Caki2 (cell line): ENCODE measurements around the gene RIMS4. TPM values are rescaled to one million over a fixed set of nuclear protein-coding genes. Genes with fewer than 3 reads are reported as not detected.
A peak's percentile ranks its signal among the peaks of the same experiment; 100 is the strongest.

Experiments
- DNase-seq: peaks from one replicate; pipeline ENCODE4 v3.0.0-alpha.2; 2015; ENCODE audit warnings: low read depth
- in situ Hi-C: cut with HindIII; loops from 2 replicates; pipeline ENCODE4 v1.10.0; 2016; ENCODE audit warnings: low sequenced_read_pairs, low pct_unique_long_range_greater_than_20kb, mixed read lengths
- total RNA-seq: library from RNA; depleted of rRNA; stranded (reverse); fragments of >200 nt; shearing (Covaris generic); gene quantifications from 2 replicates; pipeline ENCODE4 v1.2.3, GENCODE V29; 2014; ENCODE audit warnings: low replicate concordance

Gene RIMS4
- total RNA-seq, 1 experiment from 2014 or later: not detected

- no peak for DNase-seq
- in situ Hi-C loops: no loop called here
These were observed 60.1 kb downstream of the RIMS4 start for GRCh38 chr20:44750081-44750805.

- DNase-seq: no peak
- in situ Hi-C loops: no loop called here
These were observed 62.4 kb downstream of the RIMS4 start for GRCh38 chr20:44748005-44748370.

- in situ Hi-C loops: no loop called here
These were observed 63.0 kb downstream of the RIMS4 start for GRCh38 chr20:44747166-44748004.

GRCh38 chr20:44746367-44747165, 63.8 kb downstream of the RIMS4 start:
- in situ Hi-C loops: no loop called here
- DNase-seq: no peak

More at GRCh38 chr20:44747166-44748004, 63.0 kb downstream of the RIMS4 start:
- peak; percentile 86 for DNase-seq

GRCh38 chr20:44745598-44746366, 64.6 kb downstream of the RIMS4 start, which contains the start of gene KCNK15:
Gene KCNK15, plus strand, starts transcription at chr20:44745865. Its CDS starts 46 bp downstream, at chr20:44745911.
- in situ Hi-C loops: no loop called here
- no peak for DNase-seq

- in situ Hi-C loops: no loop called here
- no peak for DNase-seq
These were observed 65.2 kb downstream of the RIMS4 start for GRCh38 chr20:44745122-44745597.

- in situ Hi-C loops: no loop called here
- no peak for DNase-seq
These were observed 66.3 kb downstream of the RIMS4 start for GRCh38 chr20:44743916-44744655.

- in situ Hi-C loops: no loop called here
- DNase-seq: no peak
These were observed 67.2 kb downstream of the RIMS4 start for GRCh38 chr20:44743080-44743701.

- in situ Hi-C loops: no loop called here
- no peak for DNase-seq
These were observed 67.9 kb downstream of the RIMS4 start for GRCh38 chr20:44742304-44743079.

- in situ Hi-C loops: loop anchor here (10.0 kb wide), 1 partner anchor 125 kb away; no protein-coding TSS in a partner anchor
- no peak for DNase-seq
These were observed 70.4 kb downstream of the RIMS4 start for GRCh38 chr20:44739942-44740341.

- in situ Hi-C loops: loop anchor here (10.0 kb wide), 1 partner anchor 126 kb away; no protein-coding TSS in a partner anchor
- DNase-seq: peak; percentile 83
These were observed 71.4 kb downstream of the RIMS4 start for GRCh38 chr20:44738813-44739477.

GRCh38 chr20:44737116-44737515, 73.2 kb downstream of the RIMS4 start:
- in situ Hi-C loops: loop anchor here (10.0 kb wide), 1 partner anchor 128 kb away; no protein-coding TSS in a partner anchor
- no peak for DNase-seq

GRCh38 chr20:44736170-44737021, 74.0 kb downstream of the RIMS4 start:
- peak; percentile 93 for DNase-seq
- in situ Hi-C loops: loop anchor here (10.0 kb wide), 1 partner anchor 128 kb away; no protein-coding TSS in a partner anchor

GRCh38 chr20:44735816-44736169, 74.6 kb downstream of the RIMS4 start:
- in situ Hi-C loops: loop anchor here (10.0 kb wide), 1 partner anchor 129 kb away; no protein-coding TSS in a partner anchor
- DNase-seq: no peak
